GM18526 (cell line): ENCODE data around the gene EREG.

Source experiments
- POLR2A ChIP-seq: IDR thresholded peaks from 3 replicates; pipeline ENCODE4 v1.6.1; 2011; ENCODE audit not compliant: insufficient read length; ENCODE audit errors: extremely low read depth

Gene EREG

DNA sequence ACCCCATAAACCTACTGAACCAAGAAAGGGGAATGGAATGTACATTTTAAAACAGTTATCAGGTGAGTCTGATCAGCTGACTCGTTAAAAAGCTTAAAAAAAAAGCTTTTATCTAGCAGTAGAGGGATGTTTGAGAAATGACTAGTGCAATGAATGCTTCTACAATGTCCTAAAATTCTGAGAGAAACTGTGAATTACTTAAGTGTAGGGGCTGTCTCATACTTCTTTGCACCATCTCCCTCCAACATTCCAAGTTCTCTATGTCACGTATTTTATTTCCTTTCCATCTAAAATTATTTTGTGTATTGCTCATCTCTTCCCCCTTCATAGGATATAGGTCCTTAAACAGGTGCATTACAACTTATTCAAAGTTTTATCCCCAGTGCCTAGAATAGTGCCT, 68.1 kb downstream of the EREG start:
- TF ChIP-seq POLR2A: no peak

DNA sequence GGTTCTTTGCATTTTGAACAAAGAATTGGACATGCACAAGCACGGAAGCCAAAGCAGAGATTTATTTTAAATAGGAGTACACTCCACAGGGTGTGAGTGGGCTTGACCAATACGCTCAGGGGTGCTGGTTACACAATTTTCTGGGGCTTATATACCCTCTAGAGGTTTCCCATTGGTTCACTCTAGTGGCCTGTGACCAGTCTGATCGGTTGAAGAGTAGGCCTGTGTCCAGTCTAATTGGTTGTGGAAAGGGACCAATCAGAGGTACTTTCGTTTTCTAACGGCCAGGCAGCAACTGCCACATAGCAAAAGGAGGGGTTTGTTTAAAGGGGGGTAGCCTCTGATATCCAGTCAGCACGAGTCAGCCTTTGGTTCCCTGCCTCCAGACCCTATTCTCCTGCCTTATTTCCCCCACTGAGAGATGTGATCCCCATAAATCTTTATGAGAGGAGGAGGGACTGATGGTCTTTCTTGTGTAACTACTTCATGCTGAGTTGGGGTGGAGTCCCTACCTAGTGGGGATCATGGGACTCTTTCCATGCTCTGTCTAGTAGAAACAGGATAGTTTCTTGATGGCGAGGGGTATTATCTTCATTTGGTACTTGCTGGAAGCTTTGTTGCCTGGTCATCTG, 68.7 kb downstream of the EREG start:
- no peak for TF ChIP-seq POLR2A

DNA sequence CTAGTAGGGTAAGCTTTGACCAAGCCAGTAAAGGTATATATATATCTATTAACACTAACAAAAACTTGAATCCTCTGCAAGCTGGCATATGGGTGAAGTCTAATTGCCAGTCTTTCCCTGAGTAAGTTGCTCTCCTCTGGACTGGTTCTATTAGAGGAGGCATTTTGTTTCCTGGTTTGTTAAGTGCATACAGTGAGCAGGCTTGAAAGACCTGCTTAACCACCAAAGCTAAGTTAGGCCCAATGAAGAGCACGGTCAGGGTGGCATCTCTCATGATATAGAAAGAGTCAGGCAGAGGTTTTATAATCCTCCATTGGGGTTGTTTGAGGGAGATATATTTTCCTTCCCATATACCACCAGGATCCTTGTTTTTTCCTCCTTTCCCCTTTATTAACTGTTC, 70.4 kb downstream of the EREG start:
- no peak for TF ChIP-seq POLR2A

DNA sequence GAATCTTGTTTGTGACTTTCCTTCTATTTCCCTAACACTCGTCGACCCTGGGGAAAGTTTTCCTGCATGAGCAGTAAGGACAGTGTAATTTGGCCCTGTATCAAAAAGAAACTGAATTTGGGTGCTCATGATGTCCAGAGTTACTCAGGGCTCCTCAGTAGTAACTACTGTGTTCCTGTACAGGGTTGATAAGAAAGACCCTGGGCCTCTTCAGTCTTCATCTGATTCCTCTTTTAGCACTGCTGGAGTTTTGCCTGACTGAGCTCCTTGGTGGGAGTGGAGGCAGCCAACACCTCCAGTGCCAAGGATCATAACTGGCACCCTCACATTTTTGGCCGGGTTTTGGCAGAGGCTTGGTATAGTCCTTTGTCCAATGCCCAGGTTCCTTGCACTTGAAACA, 72.9 kb downstream of the EREG start:
- TF ChIP-seq POLR2A: no peak
